K562 (cell line): ENCODE results near the gene RHOC. TPM values are rescaled to one million over a fixed set of nuclear protein-coding genes. Genes with fewer than 3 reads are reported as not detected.
A peak's percentile ranks its signal among the peaks of the same experiment; 100 is the strongest.

Source experiments
- CHD2 ChIP-seq: IDR thresholded peaks from 2 replicates; pipeline ENCODE4 v1.6.1; 2011; ENCODE audit warnings: low read depth, low read length
- CTCF ChIP-seq, 3 experiments: IDR thresholded peaks in 2 of 3; conservative IDR thresholded peaks in 1 of 3; 2 replicates each; pipeline ENCODE4 v1.5.1; 2011 to 2012; ENCODE audit warnings: low read length in 3 of 3, mild to moderate bottlenecking in 3 of 3, control low read depth in 2 of 3, improper control_type of control experiment in 1 of 3, inconsistent platforms in 1 of 3, low read depth in 1 of 3, mixed read lengths in 1 of 3, moderate library complexity in 1 of 3; ENCODE audit not compliant: insufficient read depth in 2 of 3
- GMEB1 ChIP-seq: fragments of 250-450 bp; sonication (Bioruptor Pico); IDR thresholded peaks from 2 replicates; pipeline ENCODE4 v1.4.0; 2020; ENCODE audit warnings: mild to moderate bottlenecking
- HMGN3 ChIP-seq: IDR thresholded peaks from 2 replicates; pipeline ENCODE4 v1.6.1; 2011; ENCODE audit warnings: borderline replicate concordance, low read depth, mild to moderate bottlenecking, mixed read lengths, low read length; ENCODE audit not compliant: insufficient read length; ENCODE audit errors: extremely low read depth
- KDM4B ChIP-seq, 2 experiments: fragments of 450-650 bp in 1 of 2; sonication (generic) in 1 of 2; IDR thresholded peaks; 2 replicates each; pipeline ENCODE4 v1.6.1; 2016 to 2017; ENCODE audit warnings: borderline replicate concordance in 2 of 2, antibody characterized with exemption in 1 of 2, low read depth in 1 of 2, mild to moderate bottlenecking in 1 of 2
- NRF1 ChIP-seq, 2 experiments: fragments of 450-650 bp; IDR thresholded peaks in 1 of 2; conservative IDR thresholded peaks in 1 of 2; 2 replicates each; pipeline ENCODE4 v1.6.1; 2014; ENCODE audit warnings: mild to moderate bottlenecking in 2 of 2
- RREB1 ChIP-seq: fragments of 250-450 bp; sonication (Bioruptor Pico); IDR thresholded peaks from 2 replicates; pipeline ENCODE4 v1.4.0; 2020
- SMAD1 ChIP-seq: fragments of 150-350 bp; IDR thresholded peaks from 2 replicates; pipeline ENCODE4 v1.6.1; 2014; ENCODE audit warnings: low read length, low read depth; ENCODE audit not compliant: partially characterized antibody
- TEAD1 ChIP-seq, 2 experiments: fragments of 450-650 bp in 1 of 2; sonication (generic) in 1 of 2; formaldehyde crosslinking; IDR thresholded peaks; 2 replicates each; pipeline versions ENCODE4 v1.4.0 to v1.8.0; 2020 to 2022; ENCODE audit warnings: mild to moderate bottlenecking in 2 of 2, missing genetic modification reagents in 1 of 2
- TFAP4 ChIP-seq: sonication (generic); formaldehyde crosslinking; IDR thresholded peaks from 2 replicates; pipeline ENCODE4 v1.8.0; 2022; ENCODE audit warnings: missing genetic modification reagents, mild to moderate bottlenecking, moderate library complexity, borderline replicate concordance
- ZNF445 ChIP-seq: fragments of 250-450 bp; sonication (Bioruptor Pico); IDR thresholded peaks from 2 replicates; pipeline ENCODE4 v1.4.0; 2020; ENCODE audit warnings: low read depth, mild to moderate bottlenecking, moderate library complexity
- polyA plus RNA-seq, 8 experiments: library from polyadenylated mRNA; depleted of rRNA in 4 of 8; stranded (reverse) in 5 of 8; unstranded in 3 of 8; fragments of >200 nt; fragmentation: Nextera tagmentation in 2 of 8; fragmentation: Illumina TruSeq in 1 of 8; extraction: Ambion mirVana in 2 of 8; extraction: Trizol in 1 of 8; gene quantifications; 2 replicates each; pipeline versions ENCODE4 v1.2.1 to v1.2.3, GENCODE V29; 2011 to 2014; ENCODE audit warnings: inconsistent platforms in 1 of 8, missing spikeins in 1 of 8
- total RNA-seq, 7 experiments: library from RNA; depleted of rRNA in 6 of 7; stranded (reverse); fragments of >200 nt in 6 of 7; fragmentation: Illumina TruSeq in 2 of 7; extraction: Trizol in 2 of 7; gene quantifications; 2 replicates each; pipeline versions ENCODE4 v1.2.1 to v1.2.3, GENCODE V29; 2011 to 2021; ENCODE audit warnings: low replicate concordance in 1 of 7

Gene RHOC
- total and polyA plus RNA-seq, 9 of the 15 experiments (the other 6 are each of a cell fraction or from before 2014, with no cell fraction given), result 35.2 to 364 (median 204) TPM

- TF ChIP-seq CTCF (IDR thresholded peaks at IDR 0.05 in 2 of 3, conservative IDR thresholded peaks at IDR 0.05 in 1 of 3; ENCODE audit: insufficient read depth in 2 of 3, low read depth in 1 of 3, low read length in 3 of 3), result 0 out of 6 replicates have a peak, but pooled peaks of 1 of the 3 experiments have one; percentile 2
- no peak for TF ChIP-seq CHD2
- peak; percentile 2 for TF ChIP-seq HMGN3
- TF ChIP-seq GMEB1 (CRISPR knock-in tag), result no peak
- no peak for TF ChIP-seq KDM4B (IDR thresholded peaks at IDR 0.05; ENCODE audit: borderline replicate concordance in 2 of 2, low read depth in 1 of 2)
- peak; percentile 59 to 68 for TF ChIP-seq NRF1 (conservative IDR thresholded peaks at IDR 0.05 in 1 of 2, IDR thresholded peaks at IDR 0.05 in 1 of 2)
- TF ChIP-seq TEAD1 (CRISPR knock-in tag; IDR thresholded peaks at IDR 0.05), result 0 out of 4 replicates have a peak, but pooled peaks of 1 of the 2 experiments have one; percentile 40
- peak; percentile 87 for TF ChIP-seq TFAP4 (CRISPR knock-in tag)
- 0 out of 2 replicates have a peak, but pooled peaks have one; percentile 26 for TF ChIP-seq RREB1
- TF ChIP-seq ZNF445 (CRISPR knock-in tag), result no peak
- peak; percentile 7 for TF ChIP-seq SMAD1
Observed at GRCh38 chr1:112715264-112716053, 8.5 kb upstream of the RHOC start, which contains the start of gene PPM1J (continued).
